ENCODE measurements around the gene FANCC.
"Not testable (repeated sequence)": the region's sequence is repeated elsewhere in the genome, so short reads cannot be mapped to it uniquely, and the experiment has no call there.

FANCC gene

DNA sequence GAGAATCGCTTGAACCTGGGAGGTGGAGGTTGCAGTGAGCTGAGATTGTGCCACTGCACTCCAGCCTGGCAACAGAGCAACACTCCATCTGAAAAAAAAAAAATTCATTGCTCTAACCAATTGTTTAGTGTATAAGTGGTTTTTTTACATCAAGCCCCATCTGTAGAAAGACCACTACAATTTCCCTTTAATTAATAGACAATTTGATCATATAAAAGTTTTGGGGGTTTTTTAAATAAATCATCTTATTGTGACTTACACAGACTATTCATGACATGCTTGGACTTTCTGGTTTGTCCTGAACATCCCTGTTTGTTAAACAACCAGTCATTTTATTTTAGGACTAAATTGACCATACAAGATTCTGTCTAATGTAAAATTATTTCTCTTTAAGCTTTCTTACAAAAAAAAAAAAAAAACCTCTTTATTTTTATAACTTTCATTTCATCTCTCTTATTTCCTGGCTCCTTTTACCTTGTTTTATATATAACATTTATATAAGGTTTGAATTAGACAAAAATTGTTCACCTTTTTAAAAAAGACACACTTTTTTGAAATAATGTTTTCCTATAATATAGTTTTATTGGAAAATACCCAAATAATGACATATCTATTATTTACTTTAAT is 9.8 kb upstream of the FANCC start:
- DNase-seq, result no peak

DNA sequence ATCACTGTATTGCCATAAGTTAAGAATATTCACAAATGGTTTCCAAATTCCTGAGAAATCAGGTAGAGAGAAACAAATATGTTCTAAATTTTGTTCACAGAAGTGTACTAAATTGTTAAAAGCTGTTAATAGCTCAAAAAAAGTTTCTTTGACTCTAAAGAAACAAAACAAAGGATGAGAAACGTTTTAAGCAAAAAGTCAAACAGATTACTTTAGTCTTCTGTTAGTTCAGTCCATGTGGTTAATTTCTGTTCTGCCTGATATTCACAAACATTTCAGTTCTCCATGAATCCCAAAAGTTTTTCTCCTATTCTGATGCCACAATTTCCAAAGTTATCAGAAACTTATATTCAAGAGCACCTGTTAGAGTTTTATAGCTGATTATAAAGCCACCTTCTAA is 7.7 kb upstream of the FANCC start:
- no peak for DNase-seq

DNA sequence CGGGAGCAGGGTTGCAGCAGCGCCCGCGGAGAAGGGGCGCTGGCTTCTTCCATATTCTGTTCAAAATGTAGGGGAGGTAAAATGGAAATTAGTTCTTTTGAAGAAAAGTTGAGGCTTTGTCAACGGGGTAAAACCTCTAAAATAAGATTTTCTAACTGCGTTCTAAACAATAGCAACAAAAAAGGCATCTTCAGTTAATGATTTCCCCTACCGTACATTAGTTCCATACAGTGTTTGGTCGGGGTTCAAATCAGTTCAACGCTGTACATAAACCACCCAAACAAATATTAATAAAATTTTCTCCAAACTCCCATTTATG is 343 bp upstream of the FANCC start:
- no peak for DNase-seq

DNA sequence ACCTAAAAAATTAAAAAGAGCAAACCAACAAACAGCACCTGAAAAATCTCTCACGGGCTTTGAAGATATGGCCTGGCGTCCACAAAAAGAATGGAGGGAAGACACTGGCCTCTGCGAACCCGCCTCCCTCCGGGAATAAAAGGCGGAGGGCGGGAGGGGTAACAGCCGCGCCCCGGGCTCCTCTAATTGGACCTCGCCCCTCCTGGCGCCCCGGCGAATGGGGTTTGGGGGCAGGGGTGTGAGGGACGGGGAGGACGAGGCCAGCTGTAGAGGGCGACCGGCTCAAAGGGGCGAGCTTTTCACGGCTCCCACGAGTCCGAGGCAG is 753 bp downstream of the FANCC start:
- DNase-seq, result peak; percentile 70

DNA sequence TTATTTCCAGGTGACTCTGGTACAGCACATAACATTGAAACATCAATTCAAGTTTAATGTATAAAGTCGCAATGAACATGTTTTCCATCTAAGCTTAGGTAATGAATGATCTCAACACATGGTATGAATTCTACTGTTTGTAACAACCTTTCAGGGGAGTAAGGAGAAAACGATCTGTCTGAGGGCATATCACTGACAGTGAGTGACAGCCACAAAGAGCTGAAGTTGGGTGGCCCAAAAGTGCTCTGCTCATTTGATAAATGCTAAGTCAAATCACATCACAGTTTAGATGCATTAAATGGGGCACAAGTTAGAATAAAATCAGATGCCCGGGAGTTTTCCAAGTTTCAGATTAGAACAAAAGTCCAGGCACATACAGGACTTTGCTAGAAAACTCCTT is 1.2 kb downstream of the FANCC start:
- DNase-seq, result no peak

DNA sequence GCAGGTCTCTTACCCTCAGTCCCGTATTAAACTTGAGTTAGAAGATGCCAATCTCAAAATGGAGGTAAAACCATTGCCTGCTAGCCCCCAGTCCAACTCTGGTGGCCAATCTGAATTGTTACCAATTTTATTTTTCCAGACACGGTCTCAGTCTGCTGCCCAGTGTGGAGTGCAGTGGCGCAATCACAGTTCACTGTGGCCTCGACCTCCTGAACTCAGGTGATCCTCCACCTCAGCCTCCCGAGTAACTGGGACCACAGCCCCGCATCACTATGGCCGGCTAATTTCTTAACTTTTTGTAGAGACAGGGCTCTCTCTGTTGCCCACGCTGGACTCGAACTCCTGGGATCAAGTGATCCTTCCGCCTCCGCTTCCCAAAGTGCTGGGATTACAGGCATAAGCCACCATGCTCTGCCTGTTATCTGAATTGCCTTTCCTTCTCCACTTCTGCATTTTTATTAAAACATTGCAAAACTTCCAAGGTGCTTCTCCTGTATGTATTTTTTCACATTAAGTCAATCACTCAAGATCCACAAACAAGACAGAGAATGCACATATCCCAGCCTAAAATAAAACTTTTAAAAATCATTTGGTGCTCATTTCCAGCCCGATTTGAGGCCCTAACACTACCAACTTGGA is 2.3 kb downstream of the FANCC start:
- DNase-seq, result no peak

DNA sequence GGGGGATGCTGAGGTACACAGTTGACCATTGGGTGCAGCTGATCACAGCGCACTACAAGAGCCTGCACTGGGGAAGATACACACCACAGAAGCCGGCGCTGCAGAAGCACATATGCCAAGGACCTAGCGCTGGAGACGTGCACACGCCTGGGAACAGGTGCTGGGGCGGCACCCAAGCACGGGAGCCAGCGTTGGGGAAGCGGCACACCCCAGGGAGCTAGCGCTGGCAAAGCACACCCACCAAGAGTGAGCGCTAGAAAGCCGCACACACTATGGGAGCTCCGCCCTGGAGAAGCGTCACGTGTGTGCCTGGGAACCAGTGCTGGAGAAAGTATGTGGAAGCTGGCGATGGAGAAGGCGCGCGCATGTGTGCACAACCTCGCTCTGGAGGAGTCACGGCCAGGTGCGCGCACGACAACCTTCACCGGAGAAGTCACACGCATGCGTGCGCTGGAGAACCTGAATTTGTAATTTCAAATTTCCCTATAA is 4.5 kb downstream of the FANCC start:
- peak; percentile 74 for DNase-seq

DNA sequence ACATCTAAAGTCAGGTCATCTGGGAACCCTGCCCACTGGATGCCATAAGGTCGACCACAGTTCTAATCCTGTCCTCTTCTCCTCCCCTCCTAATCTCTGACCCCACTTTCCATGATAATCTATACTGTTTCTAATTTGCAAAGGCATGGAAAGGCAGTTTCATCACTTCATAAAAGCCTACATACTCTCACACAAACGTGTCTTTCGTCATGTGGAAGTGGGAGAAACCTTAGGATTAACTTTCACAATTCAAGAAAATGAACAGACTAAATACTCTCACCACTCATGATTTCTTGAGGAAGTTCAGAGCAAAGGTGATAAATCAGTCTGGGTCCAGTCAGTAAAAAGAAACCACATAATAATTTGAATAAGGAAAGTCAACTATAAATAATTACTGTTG is 5.5 kb downstream of the FANCC start:
- no peak for DNase-seq

DNA sequence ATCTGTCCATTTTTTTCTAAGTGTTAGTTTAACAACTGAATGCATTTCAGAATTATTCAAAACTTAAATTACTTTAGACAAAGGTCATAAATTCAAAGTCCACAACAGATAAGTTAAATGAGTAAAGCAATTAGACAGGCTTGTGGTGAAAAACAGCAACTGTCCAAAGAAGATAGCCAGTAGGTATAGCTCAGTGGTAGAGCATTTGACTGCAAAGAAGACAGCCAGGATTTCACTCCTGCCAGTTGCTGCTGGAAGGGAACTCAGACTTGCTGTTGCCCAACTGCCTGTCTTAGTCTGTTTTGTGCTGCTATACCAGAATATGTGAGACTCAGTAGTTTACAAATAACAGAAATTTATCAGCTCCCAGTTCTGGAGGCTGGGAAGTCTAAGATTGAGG is 10.0 kb downstream of the FANCC start:
- DNase-seq, result peak; percentile 12

DNA sequence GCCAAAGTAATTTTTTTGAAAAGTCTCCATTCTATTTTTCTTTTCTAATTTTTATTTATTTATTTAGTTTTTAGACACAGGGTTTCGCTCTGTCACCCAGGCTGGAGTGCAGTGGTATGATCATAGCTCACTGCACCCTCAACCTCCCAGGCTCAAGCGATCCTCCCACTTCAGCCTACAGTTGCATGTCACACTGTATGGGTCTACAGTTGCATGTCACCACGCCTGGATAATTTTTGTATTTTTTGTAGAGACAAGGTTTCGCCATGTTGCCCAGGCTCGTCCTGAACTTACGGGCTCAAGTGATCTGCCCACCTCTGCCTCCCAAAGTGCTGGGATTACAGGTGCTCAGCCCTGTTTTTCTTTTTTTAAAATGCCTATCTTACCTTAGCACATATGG is 10.7 kb downstream of the FANCC start:
- no peak for DNase-seq

DNA sequence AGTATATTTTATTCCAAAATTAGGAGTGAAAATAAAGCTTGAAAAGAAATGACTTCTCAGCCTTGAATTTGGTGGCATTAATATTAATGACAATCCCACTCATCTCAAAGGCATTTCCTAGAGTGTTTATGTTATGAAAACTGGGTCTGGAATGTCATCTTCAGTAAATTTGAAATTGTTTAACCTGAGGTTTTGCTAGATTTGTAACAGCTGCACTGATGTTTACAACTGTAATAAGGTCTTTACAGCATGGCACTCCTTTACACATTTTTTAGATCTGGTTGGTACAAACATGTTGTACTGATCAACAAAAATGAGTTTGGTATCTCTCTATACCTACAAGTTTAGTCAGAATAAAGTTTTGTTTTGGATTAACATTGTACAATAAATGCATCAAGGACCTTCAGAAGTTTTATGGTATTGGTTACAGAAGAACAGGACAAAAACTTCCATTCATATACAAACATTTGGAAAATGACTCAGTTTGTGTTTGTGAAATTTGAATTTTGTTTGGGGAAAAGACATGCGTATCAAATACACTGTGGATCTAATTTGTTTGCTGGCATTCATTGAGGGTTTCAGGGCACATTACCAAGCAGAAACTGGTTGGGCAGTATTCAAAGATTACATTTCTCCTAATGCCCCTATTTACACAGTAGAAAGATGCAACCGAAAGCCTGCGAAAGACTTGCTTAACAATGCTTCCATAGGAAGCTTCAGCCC is 11.6 kb downstream of the FANCC start:
- no peak for DNase-seq

DNA sequence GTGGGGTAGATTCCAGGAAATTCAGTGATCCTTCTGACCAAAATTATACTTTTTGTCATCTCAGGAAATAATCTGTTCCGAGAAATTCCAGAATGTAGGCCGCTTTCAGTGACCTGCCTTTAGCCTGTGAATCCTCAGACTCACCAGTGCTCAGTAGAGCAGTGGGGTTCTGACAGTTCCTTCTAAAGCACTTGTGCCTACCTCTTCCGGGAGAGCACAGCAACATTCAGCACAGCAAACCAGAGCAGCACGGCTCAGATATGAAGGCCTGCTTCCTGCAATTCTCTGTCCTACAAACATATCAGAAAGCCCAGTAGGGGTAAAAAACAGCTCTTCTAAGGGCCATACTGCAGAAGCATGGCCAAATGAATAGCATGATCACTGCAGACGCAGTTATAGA is 15.0 kb downstream of the FANCC start:
- DNase-seq, result no peak

DNA sequence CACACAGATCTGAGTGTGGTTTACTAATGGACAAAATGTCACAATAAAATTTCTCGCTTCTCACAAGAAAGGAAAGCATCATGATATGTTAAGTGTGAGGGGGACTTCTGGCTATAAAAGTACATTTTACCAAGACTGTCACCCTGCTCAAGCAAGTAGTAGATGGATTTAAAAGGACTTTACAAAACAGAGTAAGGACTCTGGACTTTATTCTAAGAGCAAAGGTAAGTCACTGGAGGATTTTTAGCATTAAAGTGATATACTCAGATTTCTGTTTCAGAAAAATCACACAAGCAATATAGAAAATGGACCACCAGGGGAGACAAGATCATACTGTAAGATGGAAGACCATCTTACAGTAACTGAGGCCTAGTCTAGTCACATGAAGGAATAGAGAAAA is 19.7 kb downstream of the FANCC start:
- no peak for DNase-seq

DNA sequence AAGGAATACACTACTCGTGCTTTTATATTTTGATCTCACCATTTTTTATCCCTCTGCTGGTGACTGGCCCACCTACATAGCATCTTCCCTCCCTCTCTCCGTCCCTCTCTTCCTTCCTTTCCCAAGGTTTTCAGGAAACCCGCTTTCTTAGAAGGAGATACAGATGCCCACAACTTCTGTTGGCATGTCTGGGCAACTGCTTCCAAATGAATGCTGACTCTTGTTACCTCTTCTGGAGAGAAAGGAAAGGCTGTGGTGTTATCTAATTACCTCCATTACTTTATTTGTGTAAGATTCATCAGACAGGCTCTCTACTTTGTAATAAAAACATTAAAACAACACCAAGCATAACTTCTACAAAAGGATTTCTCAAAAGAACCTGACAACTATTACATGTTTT is 20.2 kb downstream of the FANCC start:
- no peak for DNase-seq

DNA sequence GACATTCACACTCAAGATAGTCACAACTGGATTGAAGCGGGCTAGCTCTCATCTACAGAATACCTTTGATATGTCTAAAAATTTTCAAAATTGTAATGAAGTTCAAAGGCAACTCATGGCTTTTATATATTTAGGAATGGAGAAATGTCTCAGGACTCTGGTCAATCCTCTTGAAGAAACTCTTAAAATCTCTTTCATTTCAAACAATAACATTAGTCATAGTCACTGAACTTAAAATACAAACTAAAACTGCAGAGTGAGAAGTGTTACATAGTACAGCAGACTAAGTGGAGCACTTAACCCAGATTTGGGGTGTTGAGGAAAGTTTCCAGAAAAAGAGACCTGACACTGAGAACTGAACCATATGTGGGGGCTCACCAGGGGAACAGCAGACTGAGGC is 20.7 kb downstream of the FANCC start:
- no peak for DNase-seq

DNA sequence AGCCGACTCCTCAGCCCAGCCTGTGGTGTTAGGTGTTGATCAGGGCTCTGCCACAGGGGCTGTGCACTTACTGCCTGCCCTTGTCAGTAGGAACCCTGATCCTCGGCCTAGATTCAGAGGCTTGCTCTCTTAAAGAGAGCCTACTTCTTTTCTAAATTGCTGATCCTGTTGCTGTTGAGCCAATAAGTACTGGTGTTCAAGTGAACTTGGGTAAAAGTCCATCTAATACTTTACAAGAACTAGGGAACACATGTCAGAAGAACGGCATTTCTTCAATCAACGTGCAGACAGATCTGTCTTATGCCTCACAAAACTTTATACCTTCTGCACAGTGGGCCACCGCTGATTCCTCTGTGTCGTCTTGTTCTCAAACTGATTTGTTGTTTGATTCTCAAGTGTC is 24.2 kb downstream of the FANCC start:
- DNase-seq, result not testable (repeated sequence)

DNA sequence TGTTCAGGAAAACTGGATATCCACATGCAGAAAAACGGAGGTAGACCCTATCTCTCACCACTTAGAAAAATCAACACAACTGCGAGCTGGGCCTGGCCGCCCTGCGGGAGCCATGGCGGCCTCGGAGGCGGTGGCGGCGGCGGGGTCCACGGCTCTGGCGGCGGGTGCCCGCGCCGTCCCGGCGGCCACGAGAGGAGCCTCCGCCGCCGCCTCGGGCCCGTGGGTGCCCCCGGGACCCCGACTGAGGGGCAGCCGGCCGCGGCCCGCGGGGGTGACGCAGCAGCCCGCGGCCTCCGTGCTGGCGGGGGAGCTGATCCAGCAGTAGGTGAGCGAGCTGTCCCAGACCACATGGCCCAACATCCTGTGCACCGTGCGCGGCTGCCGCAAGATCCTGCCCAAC is 25.3 kb downstream of the FANCC start:
- DNase-seq, result no peak

DNA sequence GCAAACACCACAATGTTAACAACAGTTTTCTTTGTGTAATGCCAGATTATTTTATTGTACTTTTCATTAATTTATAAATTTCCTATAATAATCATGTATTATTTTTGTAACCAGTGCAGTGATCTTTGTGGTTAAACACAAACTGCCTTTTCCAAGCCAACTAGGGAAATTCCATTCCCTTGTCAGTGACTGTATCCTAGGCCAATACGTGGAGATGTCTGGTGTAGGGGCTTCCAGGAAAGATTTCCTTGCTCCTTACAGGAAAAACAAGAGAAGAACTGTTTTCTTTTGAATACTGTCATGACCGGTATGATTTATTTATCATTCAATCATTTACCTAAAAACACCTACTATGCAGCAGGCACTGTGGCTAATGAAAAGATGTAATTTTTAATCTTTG is 31.4 kb downstream of the FANCC start:
- no peak for DNase-seq

DNA sequence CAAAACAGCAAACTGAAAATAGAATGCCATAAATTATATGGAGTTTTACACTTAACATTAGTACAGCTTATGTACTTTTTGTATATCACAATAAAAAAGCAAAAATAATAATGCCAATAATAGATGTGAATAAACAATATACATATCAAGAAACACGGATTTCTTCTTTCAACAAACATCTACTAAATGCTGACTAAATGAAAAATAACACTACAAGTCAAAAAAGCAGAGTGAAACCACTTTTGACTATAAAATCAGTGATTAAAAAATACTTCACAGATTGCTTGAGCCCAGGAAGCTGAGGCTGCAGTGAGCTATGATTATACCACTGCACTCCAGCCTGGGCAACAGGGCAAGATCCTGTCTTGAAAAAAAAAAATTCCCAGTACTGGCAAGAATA is 32.2 kb downstream of the FANCC start:
- no peak for DNase-seq

DNA sequence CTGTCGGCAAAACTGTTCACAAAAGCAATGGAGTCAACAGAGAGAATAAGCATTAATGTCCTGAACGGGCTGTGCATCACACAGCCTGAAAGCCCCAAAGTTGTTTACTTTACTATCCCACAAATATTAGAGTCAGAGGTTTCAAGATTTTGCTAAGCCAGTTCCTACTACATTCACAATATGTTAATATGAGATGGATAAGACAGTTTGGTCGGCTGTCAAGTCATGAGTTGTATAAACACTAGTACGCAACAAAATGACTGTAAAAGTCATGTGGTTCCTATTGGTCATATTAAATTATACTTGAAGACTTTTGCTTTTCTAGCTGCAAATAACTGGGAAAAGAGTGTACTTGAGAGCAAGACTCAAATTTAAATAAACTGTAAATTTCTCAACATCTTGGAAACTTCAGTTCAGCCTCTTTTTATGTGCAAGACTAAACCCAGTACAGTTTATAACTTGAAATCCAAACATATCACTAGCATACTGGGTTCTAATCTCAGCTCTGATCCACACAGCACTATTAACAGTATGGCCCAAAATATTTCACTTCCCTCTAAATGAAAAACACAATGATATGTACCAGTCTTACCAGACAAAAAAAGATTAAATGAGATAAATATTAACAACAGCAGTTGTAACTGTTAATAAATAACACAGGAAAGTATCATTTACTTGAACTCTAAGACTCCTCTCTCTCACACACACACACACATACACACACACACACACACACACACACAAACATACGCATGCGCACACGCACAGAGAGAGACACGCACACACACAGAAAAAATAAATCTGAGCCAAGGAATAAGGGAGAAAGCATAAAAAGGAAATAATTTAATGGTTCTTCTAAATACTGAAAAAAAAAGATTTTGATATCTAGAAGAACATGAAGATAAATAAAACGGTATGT is 33.1 kb downstream of the FANCC start:
- DNase-seq, result no peak

DNA sequence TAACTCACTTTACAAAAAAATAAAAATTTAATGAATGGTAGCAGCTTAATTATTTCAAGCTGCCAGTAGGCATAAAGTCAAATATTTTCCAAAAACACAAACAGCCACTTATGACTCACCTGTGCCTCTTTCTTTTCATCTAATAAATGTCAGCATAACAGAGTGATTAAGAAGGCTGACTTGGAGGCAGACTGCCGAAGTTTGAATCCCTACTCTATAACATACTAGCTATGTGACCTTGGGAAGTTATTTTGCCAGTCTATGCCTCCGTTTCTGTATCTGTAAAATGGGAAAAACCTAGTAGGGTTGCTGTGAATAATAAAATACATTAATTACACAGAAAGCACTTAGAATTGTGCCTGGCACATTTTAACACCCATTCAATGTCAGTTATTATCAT is 33.8 kb downstream of the FANCC start:
- no peak for DNase-seq

DNA sequence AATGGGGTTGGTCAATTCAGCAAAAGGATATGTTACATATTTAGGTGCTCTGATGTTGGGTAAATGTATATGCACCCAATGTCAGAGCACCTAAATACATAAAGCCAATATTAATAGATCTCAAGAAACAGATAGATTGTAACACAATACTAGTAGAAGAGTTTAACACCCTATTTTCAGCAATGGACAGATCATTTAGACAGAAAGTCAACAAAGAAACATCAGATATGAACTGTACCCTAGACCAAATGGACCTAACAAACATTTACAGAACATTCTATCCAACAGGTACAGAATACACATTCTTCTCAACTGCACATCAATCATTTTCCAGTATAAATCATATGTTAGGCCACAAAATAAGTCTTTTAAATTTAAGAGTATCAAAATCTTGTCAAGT is 35.2 kb downstream of the FANCC start:
- DNase-seq, result no peak

DNA sequence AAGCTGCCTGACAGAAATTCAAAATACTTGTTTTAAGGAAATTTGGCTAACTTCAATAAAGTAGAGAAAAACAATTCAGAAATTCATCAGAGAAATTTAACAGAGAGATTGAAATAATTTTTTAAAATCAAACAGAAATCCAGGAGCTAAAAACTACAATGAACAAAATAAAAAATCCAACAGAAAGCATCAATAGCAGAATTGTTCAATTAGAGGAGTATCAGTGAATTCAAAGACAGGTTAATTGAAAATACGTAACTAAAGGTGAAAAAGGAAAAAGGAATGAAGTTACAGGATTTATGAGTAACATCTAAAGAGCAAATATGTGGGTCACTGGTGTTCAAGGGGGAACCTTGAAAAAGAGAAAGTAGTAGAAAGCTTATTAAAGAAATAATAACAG is 36.8 kb downstream of the FANCC start:
- no peak for DNase-seq

DNA sequence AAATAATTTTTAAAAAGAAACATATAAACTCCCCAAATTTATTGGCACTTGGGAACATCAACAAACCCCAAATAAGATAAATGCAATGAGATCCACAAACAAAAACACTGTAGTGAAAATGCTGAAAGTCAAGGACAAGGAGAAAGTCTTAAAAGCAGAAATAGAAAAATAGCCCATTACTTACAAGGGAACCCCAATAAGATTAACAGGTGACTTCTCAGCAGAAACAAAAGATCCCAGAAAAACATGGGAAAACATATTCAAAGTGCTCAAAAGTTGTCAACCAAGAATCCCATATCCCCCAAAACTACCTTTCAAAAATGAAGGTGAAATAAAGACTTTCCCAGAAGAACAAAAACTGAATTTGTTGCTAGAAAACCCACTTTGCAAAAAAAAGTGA is 40.0 kb downstream of the FANCC start:
- no peak for DNase-seq
